Right lobe of liver (tissue), 4 donors: ENCODE data around the gene DPP10.

Experiments used
- POLR2A ChIP-seq: fragments of 450-650 bp; IDR thresholded peaks from one replicate; pipeline ENCODE4 v1.6.1; 2017; ENCODE audit warnings: antibody characterized with exemption, mild to moderate bottlenecking
- TF ChIP-seq, protein P1 (sequence below), 4 donors: fragments of 200-600 bp in 3 of 4; fragments of 450-650 bp in 1 of 4; IDR thresholded peaks; one replicate each; pipeline versions ENCODE4 v1.5.1 to v1.8.0; 2016 to 2022; ENCODE audit warnings: antibody characterized with exemption in 4 of 4, mild to moderate bottlenecking in 2 of 4
- donor health status: DM: no; HTN: no; CAD: no.
- donor health status: DM: no; HTN: no; CAD: no.
- donor health status: DM: no; HTN: yes; CAD: no.

DNA sequence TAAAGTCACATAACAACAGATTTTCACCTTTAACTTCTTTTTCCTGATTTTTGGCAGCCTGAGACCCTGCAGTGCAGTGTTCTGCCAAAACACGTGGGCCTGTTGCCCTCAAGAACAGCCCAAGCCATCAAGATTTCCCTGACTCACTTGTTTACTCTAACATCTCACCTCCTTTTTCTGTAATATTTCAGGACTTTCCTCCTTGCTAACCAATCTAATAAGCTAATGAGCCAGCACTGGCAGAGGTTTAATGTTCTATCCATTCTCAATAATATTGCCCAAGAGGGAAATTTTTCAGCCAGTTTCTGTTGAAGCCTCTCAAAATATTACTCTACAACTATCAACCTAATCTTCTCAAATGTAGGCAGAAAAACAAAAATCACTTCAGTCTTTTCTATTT lies 635.2 kb downstream of the DPP10 start:
- TF ChIP-seq POLR2A: no peak
- TF ChIP-seq, protein P1, sequence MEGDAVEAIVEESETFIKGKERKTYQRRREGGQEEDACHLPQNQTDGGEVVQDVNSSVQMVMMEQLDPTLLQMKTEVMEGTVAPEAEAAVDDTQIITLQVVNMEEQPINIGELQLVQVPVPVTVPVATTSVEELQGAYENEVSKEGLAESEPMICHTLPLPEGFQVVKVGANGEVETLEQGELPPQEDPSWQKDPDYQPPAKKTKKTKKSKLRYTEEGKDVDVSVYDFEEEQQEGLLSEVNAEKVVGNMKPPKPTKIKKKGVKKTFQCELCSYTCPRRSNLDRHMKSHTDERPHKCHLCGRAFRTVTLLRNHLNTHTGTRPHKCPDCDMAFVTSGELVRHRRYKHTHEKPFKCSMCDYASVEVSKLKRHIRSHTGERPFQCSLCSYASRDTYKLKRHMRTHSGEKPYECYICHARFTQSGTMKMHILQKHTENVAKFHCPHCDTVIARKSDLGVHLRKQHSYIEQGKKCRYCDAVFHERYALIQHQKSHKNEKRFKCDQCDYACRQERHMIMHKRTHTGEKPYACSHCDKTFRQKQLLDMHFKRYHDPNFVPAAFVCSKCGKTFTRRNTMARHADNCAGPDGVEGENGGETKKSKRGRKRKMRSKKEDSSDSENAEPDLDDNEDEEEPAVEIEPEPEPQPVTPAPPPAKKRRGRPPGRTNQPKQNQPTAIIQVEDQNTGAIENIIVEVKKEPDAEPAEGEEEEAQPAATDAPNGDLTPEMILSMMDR (IDR thresholded peaks at IDR 0.05): no peak
